Activated CD8-positive, alpha-beta T cell treated with anti-CD3 and anti-CD28 coated beads, Interleukin-2, amount 10 ng/mL, durations not matched to agents 7 days and 5 days (primary cell): ENCODE data around the gene FLNA. TPM values are rescaled to one million over a fixed set of nuclear protein-coding genes. Genes with fewer than 3 reads are reported as not detected.
A peak's percentile ranks its signal among the peaks of the same experiment; 100 is the strongest.
"Not testable (repeated sequence)": the region's sequence is repeated elsewhere in the genome, so short reads cannot be mapped to it uniquely, and the experiment has no call there.

Experiments used
- ATAC-seq: fragments of 150-1000 bp; cut with Tn5 transposase; one replicate; pipeline ENCODE4 v1.10.0; 2021; ENCODE audit warnings: moderate library complexity
- CTCF ChIA-PET: fragments of 350-600 bp; sonication (Branson Sonifier 250); formaldehyde crosslinking; loops from one replicate; lab custom pipeline; 2021; ENCODE audit warnings: antibody characterized with exemption; lab: Charles Lee
- POLR2A ChIA-PET: fragments of 350-600 bp; sonication (Branson Sonifier 250); formaldehyde crosslinking; loops from one replicate; lab custom pipeline; 2021; ENCODE audit warnings: antibody characterized with exemption; lab: Charles Lee
- DNase-seq: peaks from one replicate; pipeline ENCODE4 v3.0.0-alpha.2; 2020
- H3K27ac Mint-ChIP-seq: one replicate; pipeline ENCODE4 v1.8.0; 2021; ENCODE audit warnings: mild to moderate bottlenecking, mixed read lengths
- H3K27me3 Mint-ChIP-seq: one replicate; pipeline ENCODE4 v1.8.0; 2021; ENCODE audit warnings: low read depth, mixed read lengths
- H3K36me3 Mint-ChIP-seq: one replicate; pipeline ENCODE4 v1.8.0; 2021; ENCODE audit warnings: low read depth, mixed read lengths
- H3K4me1 Mint-ChIP-seq: one replicate; pipeline ENCODE4 v1.8.0; 2021; ENCODE audit warnings: low read depth, mixed read lengths
- H3K4me3 Mint-ChIP-seq: one replicate; pipeline ENCODE4 v1.8.0; 2021; ENCODE audit warnings: mild to moderate bottlenecking, mixed read lengths
- H3K9me3 Mint-ChIP-seq: one replicate; pipeline ENCODE4 v1.8.0; 2022; ENCODE audit warnings: mixed read lengths; ENCODE audit not compliant: insufficient read depth
- total RNA-seq, 2 experiments: library from RNA; stranded (reverse); gene quantifications; one replicate each; pipeline ENCODE4 v1.2.3, GENCODE V29; 2021

FLNA gene
- total RNA-seq, 2 experiments from 2014 or later: 1,371 to 1,454 TPM

DNA sequence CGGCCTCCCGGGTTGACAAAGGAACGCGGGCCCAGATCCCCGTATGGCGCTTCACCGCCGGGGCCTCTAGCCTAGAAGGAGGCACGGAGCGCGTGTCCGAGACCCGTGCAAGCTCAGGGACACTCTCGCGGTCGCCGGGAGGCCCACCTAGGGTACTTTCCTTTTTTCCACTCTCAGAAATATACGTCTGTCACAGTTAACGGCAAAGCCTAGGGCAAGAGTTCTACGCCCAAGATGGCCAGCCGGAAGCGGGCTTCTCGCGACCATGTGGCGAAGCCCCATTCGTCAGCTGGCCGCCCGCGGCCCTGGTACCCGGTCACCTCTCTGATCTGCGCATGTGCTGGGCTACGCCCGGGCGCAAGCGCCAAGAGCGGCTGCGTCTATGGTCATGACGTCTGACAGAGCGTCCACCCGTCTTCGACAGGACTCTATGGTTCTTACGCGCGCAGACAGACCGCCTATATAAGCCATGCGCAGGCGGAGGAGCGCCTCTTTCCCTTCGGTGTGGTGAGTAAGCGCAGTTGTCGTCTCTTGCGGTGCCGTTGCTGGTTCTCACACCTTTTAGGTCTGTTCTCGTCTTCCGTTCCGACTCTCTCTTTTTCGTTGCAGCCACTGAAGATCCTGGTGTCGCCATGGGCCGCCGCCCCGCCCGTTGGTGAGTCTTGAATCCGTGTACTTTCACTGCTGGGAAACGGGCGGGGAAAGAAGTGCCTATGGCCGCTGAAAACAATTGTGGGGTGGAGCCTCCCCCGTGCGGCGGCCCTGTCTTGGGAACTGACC lies 23.6 kb upstream of the FLNA start, which contains the start of gene RPL10:
Gene RPL10 (plus strand): TSS at position 490 of the 780 bp plus-strand sequence. CDS start 143 bp downstream, at position 633.
- ChIA-PET POLR2A (interaction anchor here (0.7 to 3.5 kb wide), 19 partner anchors 13 to 631 kb away, joined by 3 to 55 read pairs (median 4); partner anchors contain the start of genes ATP6AP1, DNASE1L1 and TAFAZZIN), CTCF (interaction anchor here (0.6 to 1.9 kb wide), 10 partner anchors 12 to 144 kb away, joined by 3 to 8 read pairs (median 4); partner anchors contain the start of gene SLC10A3)
- Mint-ChIP-seq H3K4me3 (peak within 1 kb of the TSS; percentile 90), H3K9me3 (no peaks in the 10 kb centered on the region), H3K27me3 (no peaks in the 10 kb centered on the region), H3K27ac (peak within 1 kb of the TSS; percentile 100), H3K4me1 (peaks cover 14% of the 10 kb centered on the region), H3K36me3 (peaks cover 37% of the 10 kb centered on the region)
- peak; percentile 78 for ATAC-seq
- peak; percentile 94 for DNase-seq

- Mint-ChIP-seq H3K27ac (peak overlapping the region; percentile 100), H3K9me3 (no peaks in the 10 kb centered on the region), H3K4me1 (peaks cover 14% of the 10 kb centered on the region), H3K4me3 (peak overlapping the region; percentile 90), H3K36me3 (peaks cover 37% of the 10 kb centered on the region), H3K27me3 (no peaks in the 10 kb centered on the region)
- ATAC-seq (peak; percentile 51), DNase-seq (peak; percentile 71)
- ChIA-PET CTCF (interaction anchor here (0.6 to 1.9 kb wide), 4 partner anchors 13 to 130 kb away, joined by 3 to 8 read pairs (median 6); partner anchors contain the start of gene SLC10A3), POLR2A (interaction anchor here (0.7 to 3.5 kb wide), 16 partner anchors 14 to 630 kb away, joined by 3 to 55 read pairs (median 4); partner anchors contain the start of genes ATP6AP1, DNASE1L1 and TAFAZZIN)
These were observed 22.8 kb upstream of the FLNA start for GRCh38 chrX:154396973-154397887.

GRCh38 chrX:154396363-154396762 lies 21.9 kb upstream of the FLNA start:
- peak overlapping the region; percentile 90 for H3K4me3 Mint-ChIP-seq
- CTCF ChIA-PET, H3K27me3 Mint-ChIP-seq, H3K27ac Mint-ChIP-seq, H3K9me3 Mint-ChIP-seq, ATAC-seq, POLR2A ChIA-PET, DNase-seq: not testable (repeated sequence)
- H3K4me1 Mint-ChIP-seq: peaks cover 12% of the 10 kb centered on the region
- peaks cover 36% of the 10 kb centered on the region for H3K36me3 Mint-ChIP-seq

- ATAC-seq: peak; percentile 79
These were observed 15.6 kb upstream of the FLNA start for GRCh38 chrX:154389812-154390747.

DNA sequence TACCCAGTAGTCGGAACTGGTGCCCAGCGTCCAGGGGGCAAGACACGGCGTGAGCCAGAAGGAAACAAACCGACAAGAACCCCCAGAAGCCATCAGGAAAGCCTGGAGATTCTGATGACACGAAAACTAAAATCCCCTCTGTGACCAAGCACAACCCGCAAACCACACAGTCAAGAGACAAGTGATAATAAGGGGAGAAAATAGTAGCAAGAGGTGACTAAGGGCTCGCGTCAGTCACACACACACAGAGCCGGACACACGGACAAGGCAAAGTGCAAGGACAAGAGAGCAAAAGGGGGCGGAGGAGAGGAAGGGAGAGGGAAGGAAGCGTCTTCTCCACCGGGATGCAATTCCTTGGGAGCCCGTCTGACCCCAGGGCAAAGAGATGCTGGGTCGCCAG lies 14.2 kb upstream of the FLNA start:
- POLR2A ChIA-PET, H3K36me3 Mint-ChIP-seq, H3K4me3 Mint-ChIP-seq, H3K9me3 Mint-ChIP-seq, DNase-seq, H3K4me1 Mint-ChIP-seq, CTCF ChIA-PET, H3K27ac Mint-ChIP-seq, H3K27me3 Mint-ChIP-seq: not testable (repeated sequence)
- ATAC-seq: peak; percentile 0

More at GRCh38 chrX:154389812-154390747, 15.6 kb upstream of the FLNA start:
- H3K4me3 Mint-ChIP-seq, H3K9me3 Mint-ChIP-seq, H3K4me1 Mint-ChIP-seq, H3K36me3 Mint-ChIP-seq, H3K27me3 Mint-ChIP-seq, DNase-seq, H3K27ac Mint-ChIP-seq, POLR2A ChIA-PET, CTCF ChIA-PET: not testable (repeated sequence)

DNA sequence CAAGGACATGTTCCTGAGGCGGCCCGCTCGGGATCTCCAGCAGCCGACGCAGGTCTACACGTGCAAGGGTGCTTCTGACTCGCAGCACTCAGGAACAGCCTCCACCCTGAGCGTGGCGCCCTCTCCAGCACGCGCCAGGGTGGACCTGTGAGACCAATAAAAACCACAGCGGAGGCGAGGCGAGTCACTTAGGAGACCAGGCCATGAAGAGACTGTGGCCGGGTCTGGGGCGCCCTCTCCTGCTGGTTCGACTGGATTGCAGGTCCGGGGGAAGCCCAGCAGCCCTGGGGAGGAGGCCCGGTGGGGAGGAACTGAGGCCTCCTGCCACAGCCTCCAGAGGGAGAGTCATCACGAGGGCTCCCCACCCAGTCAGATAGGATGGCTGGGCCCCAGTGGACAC lies 13.7 kb upstream of the FLNA start:
- CTCF ChIA-PET, DNase-seq, H3K4me1 Mint-ChIP-seq, H3K27ac Mint-ChIP-seq, H3K9me3 Mint-ChIP-seq, POLR2A ChIA-PET, H3K4me3 Mint-ChIP-seq, H3K27me3 Mint-ChIP-seq, H3K36me3 Mint-ChIP-seq: not testable (repeated sequence)
- peak; percentile 25 for ATAC-seq

GRCh38 chrX:154384284-154384892 lies 10.0 kb upstream of the FLNA start:
- no peak for ATAC-seq
- Mint-ChIP-seq H3K4me1 (peaks cover 16% of the 10 kb centered on the region), H3K4me3 (no peak overlapping the region), H3K27me3 (no peaks in the 10 kb centered on the region), H3K9me3 (no peaks in the 10 kb centered on the region), H3K27ac (no peak overlapping the region), H3K36me3 (peaks cover 7% of the 10 kb centered on the region)
- POLR2A ChIA-PET: no interaction called here
- DNase-seq: no peak
- CTCF ChIA-PET: no interaction called here

DNA sequence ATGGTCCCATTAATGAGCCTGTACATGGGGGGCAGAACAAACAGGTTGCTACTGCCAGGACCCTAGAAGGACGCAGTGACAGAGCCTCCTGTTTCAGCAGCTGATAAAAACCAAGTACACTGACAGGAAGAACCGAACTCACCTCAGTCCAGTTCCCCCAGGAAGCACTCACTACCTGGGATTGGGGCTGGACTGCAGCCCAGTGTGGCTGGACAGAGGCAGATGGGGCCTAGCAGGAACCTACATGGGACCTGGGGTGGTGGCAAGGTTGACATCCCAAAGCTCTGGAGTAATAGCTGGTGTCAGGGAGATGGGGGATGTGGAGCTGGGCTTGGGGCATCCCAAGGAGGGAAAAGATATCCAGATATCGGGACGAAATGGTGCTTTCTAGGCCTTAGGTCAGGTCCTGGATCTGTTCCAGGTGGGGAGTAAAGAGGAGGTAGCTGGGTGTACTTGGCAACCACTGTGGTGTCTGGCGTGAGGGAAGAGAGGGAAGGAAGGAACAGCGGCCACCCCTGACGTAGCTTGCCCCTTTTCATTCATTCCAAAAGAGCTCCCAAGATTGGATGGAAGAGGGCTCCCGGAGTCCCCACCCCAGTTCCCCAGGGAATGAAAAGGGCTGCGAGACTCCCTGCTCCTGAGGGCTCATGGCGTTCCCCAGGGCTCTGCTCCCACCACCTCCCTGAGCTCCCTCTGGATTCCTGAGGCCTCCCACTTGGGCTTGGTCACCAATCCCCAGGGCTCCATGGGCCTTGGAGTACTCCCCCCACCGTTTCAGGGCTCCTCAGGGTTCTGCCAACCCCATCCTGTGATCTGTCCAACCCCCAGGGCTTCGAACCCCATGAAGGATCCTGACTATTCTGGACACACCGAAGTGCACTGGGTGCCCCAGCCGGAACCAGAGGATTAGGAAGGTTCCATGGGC lies 9.2 kb upstream of the FLNA start:
- POLR2A ChIA-PET: no interaction called here
- CTCF ChIA-PET: interaction anchor here (1.0 to 1.3 kb wide), 2 partner anchors 9 to 10 kb away, joined by 4 to 6 read pairs; partner anchors contain the start of gene FLNA
- H3K36me3 Mint-ChIP-seq: peaks cover 7% of the 10 kb centered on the region
- ATAC-seq: no peak
- no peaks in the 10 kb centered on the region for H3K9me3 Mint-ChIP-seq
- H3K4me1 Mint-ChIP-seq: peaks cover 16% of the 10 kb centered on the region
- peak overlapping the region; percentile 20 for H3K27ac Mint-ChIP-seq
- no peak overlapping the region for H3K4me3 Mint-ChIP-seq
- H3K27me3 Mint-ChIP-seq: no peaks in the 10 kb centered on the region
- DNase-seq: no peak

DNA sequence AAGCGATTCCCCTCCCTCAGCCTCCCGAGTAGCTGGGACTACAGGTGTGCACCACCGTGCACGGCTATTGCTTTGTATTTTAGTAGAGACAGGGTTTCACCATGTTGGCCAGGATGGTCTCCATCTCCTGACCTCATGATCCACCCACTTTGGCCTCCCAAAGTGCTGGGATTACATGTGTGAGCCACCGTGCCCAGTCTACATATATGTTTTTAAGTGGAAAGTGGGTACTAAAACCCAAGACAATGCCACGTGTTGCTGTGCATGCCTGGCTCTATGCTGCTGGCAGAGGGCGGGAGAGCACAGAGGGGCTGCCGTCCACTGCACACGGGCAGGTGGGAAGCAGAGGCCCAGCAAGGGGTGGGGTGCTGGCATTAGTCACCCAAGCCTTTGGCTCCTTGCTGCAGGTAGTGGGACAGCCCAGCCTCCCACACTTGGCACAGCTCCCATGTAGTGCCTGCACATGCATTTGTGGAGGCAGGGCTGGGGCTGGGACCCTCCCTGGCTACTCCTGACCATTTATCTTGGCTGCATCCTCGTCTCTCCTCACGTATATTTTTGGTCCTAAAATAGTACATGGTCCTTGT lies 8.1 kb upstream of the FLNA start:
- ATAC-seq (no peak), DNase-seq (no peak)
- Mint-ChIP-seq H3K36me3 (peaks cover 7% of the 10 kb centered on the region), H3K27me3 (no peaks in the 10 kb centered on the region), H3K27ac (no peak overlapping the region), H3K4me3 (no peak overlapping the region), H3K9me3 (no peaks in the 10 kb centered on the region), H3K4me1 (peaks cover 19% of the 10 kb centered on the region)
- ChIA-PET POLR2A (interaction anchor here (1.4 kb wide), 2 partner anchors 9 to 15 kb away, joined by 4 read pairs; partner anchors contain the start of gene FLNA), CTCF (interaction anchor here (1.3 kb wide), 1 partner anchor 9 kb away, joined by 6 read pairs; no protein-coding TSS in a partner anchor)
